GM10266 (cell line): ENCODE results near the gene RASSF6.
"Not testable (repeated sequence)": the region's sequence is repeated elsewhere in the genome, so short reads cannot be mapped to it uniquely, and the experiment has no call there.

Experiments
- DNase-seq: peaks from one replicate; pipeline ENCODE4 v3.0.0; 2012; ENCODE audit errors: extremely low spot score
- TF ChIP-seq, protein P1 (sequence below): IDR thresholded peaks from 2 replicates; pipeline ENCODE4 v1.5.1; 2012; ENCODE audit warnings: mild to moderate bottlenecking, low read depth; ENCODE audit not compliant: control insufficient read depth, insufficient read depth; ENCODE audit errors: missing control alignments

RASSF6 gene

DNA sequence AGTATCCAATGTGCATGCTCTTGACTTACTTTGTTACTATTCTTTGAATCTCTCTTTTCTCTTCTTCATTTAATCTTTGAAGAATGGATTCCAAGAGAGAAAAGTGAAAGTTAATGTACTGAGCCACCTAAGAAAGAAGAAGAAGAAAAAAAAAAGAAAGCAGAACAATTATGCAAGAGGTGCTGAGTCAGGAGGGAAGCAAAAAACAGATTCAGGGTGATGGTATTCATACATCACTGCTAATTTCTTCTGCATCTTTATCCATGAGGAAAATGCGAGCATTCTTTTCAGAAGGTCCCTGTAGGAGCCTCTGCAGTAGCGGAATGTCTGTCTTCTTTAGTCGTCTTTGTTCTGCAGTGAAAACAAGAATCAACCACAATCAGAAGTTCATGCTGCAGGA lies 43.9 kb downstream of the RASSF6 start:
- no peak for DNase-seq

DNA sequence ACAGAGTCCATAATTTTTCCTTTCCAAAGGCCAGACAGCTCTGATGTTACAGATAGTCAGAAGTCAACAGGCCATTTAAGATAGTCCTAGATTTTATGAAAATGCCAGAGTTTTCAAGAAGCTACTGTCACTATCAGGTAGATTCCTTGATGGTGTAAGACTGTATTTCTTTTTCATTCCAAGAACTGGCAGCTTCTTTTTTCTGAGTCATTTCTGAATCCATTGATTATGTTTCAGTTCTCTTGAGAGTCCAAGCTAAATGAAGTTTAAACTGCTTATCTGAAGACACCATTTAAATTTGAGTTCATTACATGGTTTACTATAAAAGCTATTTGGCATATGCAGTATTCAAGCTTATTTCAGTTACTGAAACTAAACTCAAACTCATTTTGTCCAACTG lies 44.6 kb downstream of the RASSF6 start:
- TF ChIP-seq, protein P1, sequence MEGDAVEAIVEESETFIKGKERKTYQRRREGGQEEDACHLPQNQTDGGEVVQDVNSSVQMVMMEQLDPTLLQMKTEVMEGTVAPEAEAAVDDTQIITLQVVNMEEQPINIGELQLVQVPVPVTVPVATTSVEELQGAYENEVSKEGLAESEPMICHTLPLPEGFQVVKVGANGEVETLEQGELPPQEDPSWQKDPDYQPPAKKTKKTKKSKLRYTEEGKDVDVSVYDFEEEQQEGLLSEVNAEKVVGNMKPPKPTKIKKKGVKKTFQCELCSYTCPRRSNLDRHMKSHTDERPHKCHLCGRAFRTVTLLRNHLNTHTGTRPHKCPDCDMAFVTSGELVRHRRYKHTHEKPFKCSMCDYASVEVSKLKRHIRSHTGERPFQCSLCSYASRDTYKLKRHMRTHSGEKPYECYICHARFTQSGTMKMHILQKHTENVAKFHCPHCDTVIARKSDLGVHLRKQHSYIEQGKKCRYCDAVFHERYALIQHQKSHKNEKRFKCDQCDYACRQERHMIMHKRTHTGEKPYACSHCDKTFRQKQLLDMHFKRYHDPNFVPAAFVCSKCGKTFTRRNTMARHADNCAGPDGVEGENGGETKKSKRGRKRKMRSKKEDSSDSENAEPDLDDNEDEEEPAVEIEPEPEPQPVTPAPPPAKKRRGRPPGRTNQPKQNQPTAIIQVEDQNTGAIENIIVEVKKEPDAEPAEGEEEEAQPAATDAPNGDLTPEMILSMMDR: no peak

More for the DNA sequence above, 43.9 kb downstream of the RASSF6 start:
- TF ChIP-seq, protein P1: no peak

DNA sequence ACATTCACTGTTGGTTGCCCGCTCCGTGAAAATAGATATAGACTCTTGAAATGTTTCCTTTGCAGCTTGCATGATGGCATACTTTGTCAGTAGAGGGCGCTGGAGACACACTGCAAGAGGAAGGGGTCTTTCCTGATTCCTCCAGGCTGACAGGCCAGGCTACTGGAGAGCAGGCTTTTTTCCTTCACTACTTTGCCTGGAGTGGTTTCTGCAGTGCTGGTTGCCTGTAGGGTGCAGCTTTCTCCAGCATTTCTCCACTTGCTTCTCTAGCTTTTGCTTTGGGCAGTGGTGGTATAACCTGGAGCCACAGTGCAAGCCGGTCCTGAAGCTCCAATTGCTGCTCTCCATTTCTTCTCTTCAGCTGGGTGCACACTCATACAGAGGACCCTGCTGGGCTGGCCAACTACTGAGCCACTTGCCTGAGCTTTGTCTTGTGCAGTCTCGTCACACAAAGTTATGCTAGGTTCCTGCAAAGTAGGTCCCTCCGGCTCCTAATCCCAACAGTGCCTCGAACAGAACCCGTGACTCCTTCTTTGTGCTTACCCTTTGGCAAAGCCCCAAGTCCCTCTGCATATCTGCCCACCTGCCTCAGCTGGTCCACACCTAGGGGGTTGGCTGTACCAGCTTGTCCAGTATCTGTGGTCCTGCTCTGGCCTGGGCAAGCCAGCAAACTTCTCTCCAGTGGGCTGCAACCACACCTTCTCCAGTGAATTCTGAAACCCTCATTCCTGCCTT lies 46.3 kb downstream of the RASSF6 start:
- TF ChIP-seq, protein P1: peak; percentile 83
- peak; percentile 39 for DNase-seq

More for the DNA sequence above, 44.6 kb downstream of the RASSF6 start:
- no peak for DNase-seq

DNA sequence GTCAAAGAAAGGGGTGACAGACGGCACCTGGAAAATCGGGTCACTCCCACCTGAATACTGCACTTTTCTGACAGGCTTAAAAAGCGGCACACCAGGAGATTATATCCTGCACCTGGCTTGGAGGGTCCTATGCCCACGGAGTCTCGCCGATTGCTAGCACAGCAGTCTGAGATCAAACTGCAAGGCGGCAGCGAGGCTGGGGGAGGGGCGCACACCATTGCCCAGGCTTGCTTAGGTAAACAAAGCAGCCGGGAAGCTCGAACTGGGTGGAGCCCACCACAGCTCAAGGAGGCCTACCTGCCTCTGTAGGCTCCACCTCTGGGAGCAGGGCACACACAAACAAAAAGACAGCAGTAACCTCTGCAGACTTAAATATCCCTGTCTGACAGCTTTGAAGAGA lies 69.4 kb downstream of the RASSF6 start:
- DNase-seq: not testable (repeated sequence)

DNA sequence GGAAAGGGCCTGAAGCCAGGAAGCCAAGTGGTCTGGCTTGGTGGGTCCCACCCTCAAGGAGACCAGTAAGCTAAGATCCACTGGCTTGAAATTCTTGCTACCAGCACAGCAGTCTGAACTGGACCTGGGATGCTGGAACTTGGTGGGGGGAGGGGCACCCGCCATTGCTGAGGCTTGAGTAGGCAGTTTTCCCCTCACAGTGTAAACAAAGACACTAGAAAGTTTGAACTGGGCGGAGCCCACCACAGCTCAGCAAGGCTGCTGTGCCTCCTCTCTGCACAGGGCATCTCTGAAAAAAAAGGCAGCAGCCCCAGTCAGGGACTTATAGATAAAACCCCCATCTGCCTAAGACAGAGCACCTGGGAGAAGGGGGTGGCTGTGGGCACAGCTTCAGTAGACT lies 75.6 kb downstream of the RASSF6 start:
- TF ChIP-seq, protein P1: no peak
- no peak for DNase-seq

DNA sequence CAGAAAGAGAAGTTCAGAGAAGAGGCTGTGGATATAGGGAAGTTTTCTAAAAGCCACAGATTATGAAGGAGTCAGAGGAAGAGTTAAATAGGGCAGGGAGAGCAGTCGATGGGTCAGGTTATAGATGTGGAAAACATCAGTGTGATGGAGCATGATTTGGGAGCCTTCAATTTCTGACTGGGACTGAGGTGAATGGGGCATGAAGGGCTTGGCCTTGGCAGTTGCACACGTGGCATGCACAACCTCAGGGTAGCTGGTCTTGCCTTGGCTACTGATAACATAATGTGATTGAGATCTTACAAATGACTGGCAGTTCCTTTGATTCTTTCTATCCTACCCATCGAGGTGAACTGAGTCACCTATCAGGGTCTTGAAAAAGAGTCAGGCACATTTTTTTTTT lies 79.0 kb downstream of the RASSF6 start:
- no peak for DNase-seq
- TF ChIP-seq, protein P1: no peak

DNA sequence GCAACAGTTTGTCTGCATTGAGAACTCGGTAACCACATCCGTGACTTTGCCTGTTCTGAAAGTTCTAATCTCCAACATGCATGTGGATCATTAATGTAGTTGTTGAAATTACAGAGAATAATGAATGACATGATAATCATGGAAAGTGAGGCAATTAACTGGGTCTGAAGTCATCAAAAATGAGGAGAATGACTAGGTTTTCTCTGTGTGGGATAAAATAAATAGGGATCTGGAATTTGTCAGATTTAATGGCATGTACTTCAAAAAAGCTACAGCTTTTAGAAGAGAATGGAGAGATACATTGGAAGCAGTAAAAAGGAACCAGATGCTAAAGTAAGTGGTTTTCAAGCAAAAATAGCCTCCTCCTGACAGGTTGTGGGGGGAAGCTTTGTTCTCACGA lies 79.4 kb downstream of the RASSF6 start:
- DNase-seq: no peak
- TF ChIP-seq, protein P1: no peak

DNA sequence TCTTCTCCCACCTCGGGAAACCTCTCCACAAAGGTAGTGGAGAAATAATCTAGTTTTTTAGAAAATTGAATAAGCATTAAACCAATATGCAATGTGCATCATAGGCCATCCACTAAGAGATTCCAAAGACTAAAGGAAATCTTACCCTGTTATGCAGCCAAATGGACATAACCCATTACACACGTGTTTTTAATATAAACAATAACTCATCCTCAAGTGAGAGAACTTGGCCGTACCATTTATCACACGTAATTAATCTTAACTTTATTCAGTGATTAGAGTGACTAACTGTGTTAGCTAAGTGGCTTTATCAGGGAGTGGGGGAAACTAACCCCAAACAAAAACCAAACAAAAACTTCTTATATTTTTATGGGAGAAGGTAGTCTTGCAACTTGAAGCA lies 80.8 kb downstream of the RASSF6 start:
- no peak for DNase-seq
- TF ChIP-seq, protein P1: no peak
